ENCODE measurements around the gene CASTOR1.
"Not testable (repeated sequence)": the region's sequence is repeated elsewhere in the genome, so short reads cannot be mapped to it uniquely, and the experiment has no call there.

CASTOR1 gene

GRCh38 chr22:30289141-30289979, at the start of gene CASTOR1:
Gene CASTOR1, minus strand, starts transcription at chr22:30289505. Its CDS starts 8 bp downstream, at chr22:30289497.
- peak; percentile 85 to 94 for DNase-seq

- DNase-seq, result no peak
Measured at GRCh38 chr22:30338802-30339201, 49.5 kb upstream of the CASTOR1 start.

- DNase-seq, result not testable (repeated sequence)
Measured at GRCh38 chr22:30338341-30338740, 49.0 kb upstream of the CASTOR1 start.

GRCh38 chr22:30337461-30337778, 48.1 kb upstream of the CASTOR1 start:
- no peak for DNase-seq

- DNase-seq, result no peak
Measured at GRCh38 chr22:30336752-30337460, 47.6 kb upstream of the CASTOR1 start.

- DNase-seq, result no peak
Measured at GRCh38 chr22:30335236-30335635, 45.9 kb upstream of the CASTOR1 start.

- no peak for DNase-seq
Measured at GRCh38 chr22:30334646-30335045, 45.3 kb upstream of the CASTOR1 start.

GRCh38 chr22:30333707-30334087, 44.4 kb upstream of the CASTOR1 start:
- no peak for DNase-seq

GRCh38 chr22:30332994-30333706, 43.8 kb upstream of the CASTOR1 start:
- no peak for DNase-seq

GRCh38 chr22:30332551-30332950, 43.2 kb upstream of the CASTOR1 start:
- no peak for DNase-seq

GRCh38 chr22:30328466-30329049, 39.3 kb upstream of the CASTOR1 start:
- no peak for DNase-seq

- peak in 1 of 2 experiments; percentile 36 for DNase-seq
Measured at GRCh38 chr22:30327864-30328345, 38.6 kb upstream of the CASTOR1 start.

- peak; percentile 80 to 97 for DNase-seq
Measured at GRCh38 chr22:30326706-30327362, 37.5 kb upstream of the CASTOR1 start, which contains the start of gene TBC1D10A. Gene TBC1D10A, minus strand, starts transcription at chr22:30326941. Its CDS starts 60 bp downstream, at chr22:30326881.

GRCh38 chr22:30326255-30326705, 37.0 kb upstream of the CASTOR1 start:
- DNase-seq, result peak in 1 of 2 experiments; percentile 54

GRCh38 chr22:30325724-30326254, 36.5 kb upstream of the CASTOR1 start:
- DNase-seq, result peak in 1 of 2 experiments; percentile 25

GRCh38 chr22:30325065-30325720, 35.9 kb upstream of the CASTOR1 start:
- no peak for DNase-seq

GRCh38 chr22:30324014-30324730, 34.9 kb upstream of the CASTOR1 start:
- DNase-seq, result no peak

GRCh38 chr22:30323246-30323645, 33.9 kb upstream of the CASTOR1 start:
- no peak for DNase-seq

GRCh38 chr22:30321461-30321860, 32.2 kb upstream of the CASTOR1 start:
- no peak for DNase-seq

- DNase-seq, result no peak
Measured at GRCh38 chr22:30320021-30320556, 30.8 kb upstream of the CASTOR1 start.

Measured in NCI-H526 (cell line).